H1 (cell line): Measurements from ENCODE around the gene FBXO45. TPM values are rescaled to one million over a fixed set of nuclear protein-coding genes. Genes with fewer than 3 reads are reported as not detected.

Source experiments
- CTCF ChIA-PET: fragments of 300-600 bp; sonication (Branson Sonifier 250); formaldehyde crosslinking; loops from one replicate; lab custom pipeline; 2021; ENCODE audit not compliant: partially characterized antibody; lab: Charles Lee
- POLR2A ChIA-PET: fragments of 300-600 bp; sonication (Branson Sonifier 250); formaldehyde crosslinking; loops from one replicate; lab custom pipeline; 2021; ENCODE audit warnings: inconsistent platforms; ENCODE audit not compliant: partially characterized antibody; lab: Charles Lee
- DNase-seq, 2 experiments: peaks; one replicate each; pipeline versions ENCODE4 v3.0.0 to v3.0.0-alpha.2; 2010 to 2022; ENCODE audit warnings: low spot score in 2 of 2, low read depth in 1 of 2, mixed read lengths in 1 of 2
- FAIRE-seq: peaks from 2 replicates; lab custom pipeline; 2011; peaks lifted over from hg19 to GRCh38; lab: Jason Lieb, UNC
- H2AFZ ChIP-seq: 2 replicates; pipeline ENCODE4 v1.8.1; 2012; ENCODE audit warnings: low read length, inconsistent platforms
- H2AK5ac ChIP-seq: 2 replicates; pipeline ENCODE4 v1.6.1; 2013; ENCODE audit warnings: low read depth, low read length
- H2BK120ac ChIP-seq: replicated peaks from 2 replicates; pipeline ENCODE3; 2013; ENCODE audit warnings: low read depth, low read length, inconsistent platforms
- H2BK12ac ChIP-seq: 2 replicates; pipeline ENCODE4 v1.6.1; 2013; ENCODE audit warnings: low read depth, low read length
- H2BK15ac ChIP-seq: 2 replicates; pipeline ENCODE4 v1.6.1; 2013; ENCODE audit warnings: low read length
- H2BK20ac ChIP-seq: 2 replicates; pipeline ENCODE4 v1.6.1; 2013; ENCODE audit warnings: low read length
- H2BK5ac ChIP-seq: 2 replicates; pipeline ENCODE4 v1.6.1; 2013; ENCODE audit warnings: low read depth, low read length
- H3K14ac ChIP-seq: 2 replicates; pipeline ENCODE4 v1.6.1; 2013; ENCODE audit warnings: inconsistent platforms; ENCODE audit not compliant: insufficient read length
- H3K18ac ChIP-seq: 2 replicates; pipeline ENCODE4 v1.6.1; 2013; ENCODE audit warnings: low read length; ENCODE audit errors: extremely low read depth
- H3K23ac ChIP-seq: 2 replicates; pipeline ENCODE4 v1.6.1; 2013; ENCODE audit warnings: inconsistent platforms; ENCODE audit not compliant: insufficient read length
- H3K23me2 ChIP-seq: 2 replicates; pipeline ENCODE4 v1.6.1; 2013; ENCODE audit warnings: low read depth, low read length
- H3K27ac ChIP-seq: 2 replicates; pipeline ENCODE4 v1.6.1; 2011; ENCODE audit warnings: low read depth, low read length, inconsistent platforms
- H3K27me3 ChIP-seq, 4 experiments: replicated peaks in 1 of 4; 1 replicate in 1 of 4; 2 replicates in 3 of 4; pipeline versions ENCODE4 v1.6.1 to v1.8.1; 2011 to 2013; ENCODE audit warnings: low read length in 3 of 4, mild to moderate bottlenecking in 3 of 4, inconsistent platforms in 2 of 4, mixed read lengths in 2 of 4, moderate library complexity in 1 of 4; ENCODE audit not compliant: control insufficient read depth in 3 of 4, insufficient read depth in 3 of 4; ENCODE audit errors: extremely low read depth in 1 of 4
- H3K36me3 ChIP-seq, 4 experiments: 2 replicates each; pipeline versions ENCODE4 v1.6.1 to v1.8.1; 2011 to 2013; ENCODE audit warnings: mild to moderate bottlenecking in 4 of 4, low read length in 3 of 4, moderate library complexity in 2 of 4, control low read depth in 1 of 4, inconsistent platforms in 1 of 4; ENCODE audit not compliant: insufficient read depth in 4 of 4, control insufficient read depth in 2 of 4
- H3K4ac ChIP-seq: replicated peaks from 2 replicates; pipeline ENCODE3; 2013; ENCODE audit warnings: low read length, low read depth, mixed read lengths, inconsistent platforms; ENCODE audit not compliant: insufficient read length
- H3K4me1 ChIP-seq, 4 experiments: replicated peaks in 1 of 4; 1 replicate in 1 of 4; 2 replicates in 3 of 4; pipeline versions ENCODE4 v1.6.1 to v1.8.1; 2011 to 2013; ENCODE audit warnings: low read length in 3 of 4, inconsistent platforms in 2 of 4, mixed read lengths in 1 of 4; ENCODE audit not compliant: insufficient read depth in 4 of 4, control insufficient read depth in 3 of 4
- H3K4me2 ChIP-seq, 2 experiments: 2 replicates each; pipeline versions ENCODE4 v1.6.1 to v1.8.1; 2011 to 2013; ENCODE audit warnings: low read depth in 2 of 2, low read length in 2 of 2, control low read depth in 1 of 2, inconsistent platforms in 1 of 2, mild to moderate bottlenecking in 1 of 2; ENCODE audit not compliant: insufficient read depth in 1 of 2
- H3K4me3 ChIP-seq, 4 experiments: fragments of 200-600, 300-600 bp in 1 of 4; sonication (generic), shearing (Covaris generic), sonication (Bioruptor Twin) in 1 of 4; 2 replicates each; pipeline versions ENCODE4 v1.5.1 to v1.8.1; 2011 to 2016; ENCODE audit warnings: low read length in 4 of 4, low read depth in 3 of 4, control low read depth in 2 of 4, inconsistent platforms in 2 of 4, mild to moderate bottlenecking in 2 of 4, mixed read lengths in 1 of 4, moderate library complexity in 1 of 4; ENCODE audit not compliant: insufficient read depth in 2 of 4; ENCODE audit errors: extremely low read depth in 1 of 4
- H3K56ac ChIP-seq: replicated peaks from 2 replicates; pipeline ENCODE3; 2013; ENCODE audit warnings: low read depth, mild to moderate bottlenecking, mixed read lengths, low read length, inconsistent platforms; ENCODE audit not compliant: insufficient read length
- H3K79me1 ChIP-seq: 2 replicates; pipeline ENCODE4 v1.6.1; 2013; ENCODE audit warnings: low read depth, low read length, control low read depth
- H3K79me2 ChIP-seq, 2 experiments: 2 replicates each; pipeline versions ENCODE4 v1.6.1 to v1.8.1; 2012 to 2013; ENCODE audit warnings: low read length in 2 of 2, mild to moderate bottlenecking in 2 of 2, inconsistent platforms in 1 of 2; ENCODE audit not compliant: insufficient read depth in 2 of 2, control insufficient read depth in 1 of 2
- H3K9ac ChIP-seq, 4 experiments: replicated peaks in 1 of 4; 1 replicate in 1 of 4; 2 replicates in 3 of 4; pipeline versions ENCODE4 v1.6.1 to v1.8.1; 2011 to 2013; ENCODE audit warnings: low read depth in 3 of 4, low read length in 3 of 4, control low read depth in 2 of 4, mild to moderate bottlenecking in 2 of 4, moderate library complexity in 2 of 4, inconsistent platforms in 1 of 4; ENCODE audit errors: extremely low read depth in 1 of 4
- H3K9me3 ChIP-seq, 2 experiments: 2 replicates each; pipeline versions ENCODE4 v1.6.1 to v1.8.1; 2012 to 2013; ENCODE audit warnings: mild to moderate bottlenecking in 2 of 2, moderate library complexity in 2 of 2, control low read depth in 1 of 2, inconsistent platforms in 1 of 2, low read depth in 1 of 2, low read length in 1 of 2, mixed read lengths in 1 of 2; ENCODE audit not compliant: insufficient read depth in 2 of 2
- H4K20me1 ChIP-seq, 2 experiments: replicated peaks in 1 of 2; 2 replicates each; pipeline versions ENCODE3 to v1.8.1; 2011 to 2013; ENCODE audit warnings: inconsistent platforms in 2 of 2, low read length in 2 of 2, mild to moderate bottlenecking in 1 of 2; ENCODE audit not compliant: insufficient read depth in 2 of 2, control insufficient read depth in 1 of 2
- H4K5ac ChIP-seq: 2 replicates; pipeline ENCODE4 v1.6.1; 2013; ENCODE audit warnings: low read length, low read depth, mixed read lengths, inconsistent platforms; ENCODE audit not compliant: insufficient read length
- H4K8ac ChIP-seq: 2 replicates; pipeline ENCODE4 v1.8.0; 2013; ENCODE audit warnings: mild to moderate bottlenecking, moderate library complexity, low read length, inconsistent platforms; ENCODE audit not compliant: insufficient read depth; ENCODE audit errors: extremely low read depth
- H4K91ac ChIP-seq: replicated peaks from 2 replicates; pipeline ENCODE3; 2013; ENCODE audit warnings: low read length, mixed read lengths, inconsistent platforms; ENCODE audit not compliant: insufficient read length
- BACH1 ChIP-seq: IDR thresholded peaks from 2 replicates; pipeline ENCODE4 v1.6.1; 2012; ENCODE audit warnings: low read length, improper control_type of control experiment
- EGR1 ChIP-seq: IDR thresholded peaks from 2 replicates; pipeline ENCODE4 v1.6.1; 2011; ENCODE audit warnings: low read depth, low read length, borderline replicate concordance
- FOSL1 ChIP-seq: IDR thresholded peaks from 2 replicates; pipeline ENCODE4 v1.6.1; 2011; ENCODE audit warnings: mild to moderate bottlenecking, low read depth, low read length, moderate library complexity; ENCODE audit not compliant: insufficient read depth
- GTF2F1 ChIP-seq: IDR thresholded peaks from 2 replicates; pipeline ENCODE4 v1.6.1; 2012; ENCODE audit warnings: low read depth, low read length, improper control_type of control experiment, borderline replicate concordance
- KDM5A ChIP-seq: fragments of 200-600 bp; IDR thresholded peaks from 2 replicates; pipeline ENCODE4 v1.7.1; 2012; ENCODE audit warnings: mild to moderate bottlenecking, low read length, inconsistent platforms, mixed read lengths
- POLR2A ChIP-seq, 2 experiments: IDR thresholded peaks; 1 replicate in 1 of 2; 2 replicates in 1 of 2; pipeline ENCODE4 v1.6.1; 2011; ENCODE audit warnings: low read depth in 2 of 2, low read length in 2 of 2, mild to moderate bottlenecking in 2 of 2; ENCODE audit errors: control extremely low read depth in 1 of 2
- RAD21 ChIP-seq, 2 experiments: IDR thresholded peaks in 1 of 2; conservative IDR thresholded peaks in 1 of 2; 2 replicates each; pipeline ENCODE4 v1.6.1; 2011; ENCODE audit warnings: low read depth in 2 of 2, low read length in 2 of 2, improper control_type of control experiment in 1 of 2, inconsistent platforms in 1 of 2, mild to moderate bottlenecking in 1 of 2, moderate library complexity in 1 of 2
- RFX5 ChIP-seq: IDR thresholded peaks from 2 replicates; pipeline ENCODE4 v1.6.1; 2011; ENCODE audit warnings: low read depth, low read length, improper control_type of control experiment, borderline replicate concordance
- WGBS, 2 experiments: shearing (Covaris generic) in 1 of 2; methylation state at CpG; one replicate each; pipeline versions ENCODE4 v1.1.6 to v1.1.7; 2013 to 2015; ENCODE audit warnings: low lambda C conversion rate in 2 of 2, mixed read lengths in 2 of 2, inconsistent platforms in 1 of 2, low coverage in 1 of 2, missing lambda C conversion rate in 1 of 2; ENCODE audit not compliant: insufficient replicate concordance in 2 of 2, insufficient coverage in 1 of 2, insufficient read length in 1 of 2; ENCODE audit errors: extremely low coverage in 1 of 2, missing lambda C conversion rate in 1 of 2; 5-methylcytosine and 5-hydroxymethylcytosine counted together
- polyA plus RNA-seq, 7 experiments: library from polyadenylated mRNA; depleted of rRNA in 3 of 7; stranded (reverse) in 5 of 7; unstranded in 2 of 7; fragments of >200 nt in 5 of 7; fragments of 200-250 nt in 2 of 7; gene quantifications; 1 replicate in 5 of 7; 2 replicates in 1 of 7; 4 replicates in 1 of 7; pipeline versions ENCODE4 v1.2.1 to v1.2.3, GENCODE V29; 2011 to 2013; ENCODE audit warnings: missing spikeins in 2 of 7, mixed read lengths in 2 of 7
- total RNA-seq: library from RNA; stranded (reverse); fragmentation: NEBNext Ultra II Directional; extraction: Animal tissue kit (Norgen Biotek cat#: 25700); gene quantifications from 2 replicates; pipeline ENCODE4 v1.2.1, GENCODE V29; 2021
- TF ChIP-seq, protein P1 (sequence below), 3 experiments: IDR thresholded peaks; 1 replicate in 2 of 3; 2 replicates in 1 of 3; pipeline versions ENCODE4 v1.5.1 to v1.6.1; 2011; ENCODE audit warnings: low read length in 3 of 3, mild to moderate bottlenecking in 3 of 3, inconsistent platforms in 2 of 3, low read depth in 1 of 3, moderate library complexity in 1 of 3; ENCODE audit not compliant: insufficient read depth in 1 of 3; ENCODE audit errors: control extremely low read depth in 1 of 3
- TF ChIP-seq, protein P2 (sequence below): IDR thresholded peaks from 2 replicates; pipeline ENCODE4 v1.6.1; 2011; ENCODE audit warnings: low read length, improper control_type of control experiment

The FBXO45 gene
- total and polyA plus RNA-seq, 2 of the 8 experiments (the other 6 are each of a cell fraction or from before 2014, with no cell fraction given) = 5.2 to 19.4 TPM

DNA sequence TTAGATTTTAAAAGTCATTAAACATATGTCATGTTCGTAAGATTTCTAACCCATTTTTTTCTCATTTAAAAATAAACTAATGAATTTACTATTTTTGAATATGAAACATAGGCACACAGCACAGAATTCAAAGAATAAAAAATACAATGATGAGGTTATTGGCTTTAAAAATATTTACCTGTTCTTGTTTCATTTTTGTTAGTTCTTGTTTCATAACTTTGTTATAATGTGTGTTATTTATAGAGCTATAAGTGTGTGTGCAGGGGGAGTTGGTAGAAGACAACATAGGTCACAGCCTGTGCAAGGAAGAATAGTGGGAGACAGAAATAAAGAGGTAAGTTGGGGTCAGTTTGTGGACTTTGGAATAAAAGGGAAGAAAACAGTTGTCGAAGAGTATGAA, 40.2 kb downstream of the FBXO45 start:
- H3K14ac ChIP-seq = no peak overlapping the region
- H3K4me2 ChIP-seq = no peak overlapping the region
- H4K91ac ChIP-seq = no peak overlapping the region
- no peak overlapping the region for H4K8ac ChIP-seq
- H4K5ac ChIP-seq = no peak overlapping the region
- no peaks in the 10 kb centered on the region for H4K20me1 ChIP-seq
- H3K4ac ChIP-seq = no peak overlapping the region
- peaks cover 0 to 3% (median 0%) of the 10 kb centered on the region in 4 experiments; a peak in 2 of 7 replicates for H3K4me1 ChIP-seq
- no peaks in the 10 kb centered on the region for H3K23me2 ChIP-seq
- no peak overlapping the region for H2BK5ac ChIP-seq
- no peaks in the 10 kb centered on the region for H3K27me3 ChIP-seq
- DNase-seq (no peak), FAIRE-seq (no peak)
- no peaks in the 10 kb centered on the region for H3K79me2 ChIP-seq
- no peak overlapping the region for H3K23ac ChIP-seq
- H3K56ac ChIP-seq = no peak overlapping the region
- H3K18ac ChIP-seq = no peak overlapping the region
- H2AFZ ChIP-seq = no peak overlapping the region
- no peak overlapping the region for H3K4me3 ChIP-seq
- no peak overlapping the region for H2AK5ac ChIP-seq
- H3K9me3 ChIP-seq = no peaks in the 10 kb centered on the region
- ChIA-PET POLR2A (interaction anchor here (1.0 to 1.6 kb wide), 3 partner anchors 21 to 131 kb away, joined by 3 to 7 read pairs (median 4); partner anchors contain the start of gene PAK2), CTCF (interaction anchor here (0.6 to 11.1 kb wide), 20 partner anchors 11 to 255 kb away, joined by 3 to 143 read pairs (median 4); no protein-coding TSS in a partner anchor)
- no peak overlapping the region for H3K27ac ChIP-seq
- WGBS, 2 experiments = 87% methylated on average over 2 of the region's 2 CpGs; no CpG with 5 or more reads in 1 of the 2 experiments
- H2BK15ac ChIP-seq = no peak overlapping the region
- H2BK12ac ChIP-seq = no peak overlapping the region
- H2BK120ac ChIP-seq = no peak overlapping the region
- H3K9ac ChIP-seq = no peak overlapping the region
- no peak overlapping the region for H2BK20ac ChIP-seq
- H3K36me3 ChIP-seq = no peaks in the 10 kb centered on the region
- no peaks in the 10 kb centered on the region for H3K79me1 ChIP-seq
- TF ChIP-seq RAD21 (IDR thresholded peaks at IDR 0.05 in 1 of 2, conservative IDR thresholded peaks at IDR 0.05 in 1 of 2; ENCODE audit: low read depth in 2 of 2, low read length in 2 of 2) = no peak
- TF ChIP-seq KDM5A = no peak
- no peak for TF ChIP-seq BACH1
- TF ChIP-seq, protein P1, sequence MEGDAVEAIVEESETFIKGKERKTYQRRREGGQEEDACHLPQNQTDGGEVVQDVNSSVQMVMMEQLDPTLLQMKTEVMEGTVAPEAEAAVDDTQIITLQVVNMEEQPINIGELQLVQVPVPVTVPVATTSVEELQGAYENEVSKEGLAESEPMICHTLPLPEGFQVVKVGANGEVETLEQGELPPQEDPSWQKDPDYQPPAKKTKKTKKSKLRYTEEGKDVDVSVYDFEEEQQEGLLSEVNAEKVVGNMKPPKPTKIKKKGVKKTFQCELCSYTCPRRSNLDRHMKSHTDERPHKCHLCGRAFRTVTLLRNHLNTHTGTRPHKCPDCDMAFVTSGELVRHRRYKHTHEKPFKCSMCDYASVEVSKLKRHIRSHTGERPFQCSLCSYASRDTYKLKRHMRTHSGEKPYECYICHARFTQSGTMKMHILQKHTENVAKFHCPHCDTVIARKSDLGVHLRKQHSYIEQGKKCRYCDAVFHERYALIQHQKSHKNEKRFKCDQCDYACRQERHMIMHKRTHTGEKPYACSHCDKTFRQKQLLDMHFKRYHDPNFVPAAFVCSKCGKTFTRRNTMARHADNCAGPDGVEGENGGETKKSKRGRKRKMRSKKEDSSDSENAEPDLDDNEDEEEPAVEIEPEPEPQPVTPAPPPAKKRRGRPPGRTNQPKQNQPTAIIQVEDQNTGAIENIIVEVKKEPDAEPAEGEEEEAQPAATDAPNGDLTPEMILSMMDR (IDR thresholded peaks at IDR 0.05; ENCODE audit: control extremely low read depth in 1 of 3, insufficient read depth in 1 of 3, low read depth in 1 of 3, low read length in 3 of 3) = no peak
- TF ChIP-seq FOSL1 = no peak
- TF ChIP-seq EGR1 = no peak
- TF ChIP-seq GTF2F1 = no peak
- no peak for TF ChIP-seq RFX5
- TF ChIP-seq, protein P2, sequence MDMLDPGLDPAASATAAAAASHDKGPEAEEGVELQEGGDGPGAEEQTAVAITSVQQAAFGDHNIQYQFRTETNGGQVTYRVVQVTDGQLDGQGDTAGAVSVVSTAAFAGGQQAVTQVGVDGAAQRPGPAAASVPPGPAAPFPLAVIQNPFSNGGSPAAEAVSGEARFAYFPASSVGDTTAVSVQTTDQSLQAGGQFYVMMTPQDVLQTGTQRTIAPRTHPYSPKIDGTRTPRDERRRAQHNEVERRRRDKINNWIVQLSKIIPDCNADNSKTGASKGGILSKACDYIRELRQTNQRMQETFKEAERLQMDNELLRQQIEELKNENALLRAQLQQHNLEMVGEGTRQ = no peak
- no peak for TF ChIP-seq POLR2A (IDR thresholded peaks at IDR 0.05; ENCODE audit: control extremely low read depth in 1 of 2, low read depth in 2 of 2, low read length in 2 of 2)
